HG03354 (cell line): ENCODE measurements around the gene PTGIR.
"Not testable (repeated sequence)": the region's sequence is repeated elsewhere in the genome, so short reads cannot be mapped to it uniquely, and the experiment has no call there.

ENCODE experiments used
- ATAC-seq: cut with Tn5 transposase; IDR thresholded peaks from one replicate; pipeline ENCODE4 v1.9.1; 2021; ENCODE audit warnings: mild to moderate bottlenecking; ENCODE audit not compliant: unreplicated experiment, poor library complexity, severe bottlenecking

The PTGIR gene

GRCh38 chr19:46640656-46641055, 15.8 kb upstream of the PTGIR start:
- no peak for ATAC-seq

- no peak for ATAC-seq
Observed at GRCh38 chr19:46639358-46640182, 14.7 kb upstream of the PTGIR start.

GRCh38 chr19:46637224-46637623, 12.3 kb upstream of the PTGIR start:
- no peak for ATAC-seq

GRCh38 chr19:46635920-46636761, 11.3 kb upstream of the PTGIR start, which contains the start of gene GNG8:
Gene GNG8, minus strand, starts transcription at chr19:46636202. Its CDS starts 1,520 bp downstream, at chr19:46634682.
- ATAC-seq: no peak

GRCh38 chr19:46634656-46635218, 9.8 kb upstream of the PTGIR start:
- no peak for ATAC-seq

GRCh38 chr19:46634045-46634655, 9.3 kb upstream of the PTGIR start:
- ATAC-seq: peak; percentile 63

- no peak for ATAC-seq
Observed at GRCh38 chr19:46633130-46633529, 8.2 kb upstream of the PTGIR start.

GRCh38 chr19:46631481-46631880, 6.6 kb upstream of the PTGIR start:
- ATAC-seq: no peak

GRCh38 chr19:46630586-46631205, 5.8 kb upstream of the PTGIR start:
- no peak for ATAC-seq

GRCh38 chr19:46629546-46630025, 4.7 kb upstream of the PTGIR start:
- ATAC-seq: no peak

- ATAC-seq: not testable (repeated sequence)
Observed at GRCh38 chr19:46628970-46629369, 4.1 kb upstream of the PTGIR start.

GRCh38 chr19:46626446-46626845, 1.6 kb upstream of the PTGIR start:
- no peak for ATAC-seq

GRCh38 chr19:46625731-46626130, 842 bp upstream of the PTGIR start:
- ATAC-seq: no peak

- ATAC-seq: no peak
Observed at GRCh38 chr19:46623915-46624502, 880 bp downstream of the PTGIR start.

- ATAC-seq: no peak
Observed at GRCh38 chr19:46622118-46622446, 2.8 kb downstream of the PTGIR start.

- no peak for ATAC-seq
Observed at GRCh38 chr19:46621191-46622117, 3.4 kb downstream of the PTGIR start.

- no peak for ATAC-seq
Observed at GRCh38 chr19:46620716-46621115, 4.2 kb downstream of the PTGIR start.

GRCh38 chr19:46620267-46620666, 4.6 kb downstream of the PTGIR start:
- no peak for ATAC-seq
